HG02642 (cell line): ENCODE data around the gene CTNND2.
"Not testable (repeated sequence)": the region's sequence is repeated elsewhere in the genome, so short reads cannot be mapped to it uniquely, and the experiment has no call there.

Experiments
- ATAC-seq: cut with Tn5 transposase; IDR thresholded peaks from one replicate; pipeline ENCODE4 v1.9.1; 2021; ENCODE audit warnings: mild to moderate bottlenecking; ENCODE audit not compliant: unreplicated experiment, poor library complexity

The CTNND2 gene

DNA sequence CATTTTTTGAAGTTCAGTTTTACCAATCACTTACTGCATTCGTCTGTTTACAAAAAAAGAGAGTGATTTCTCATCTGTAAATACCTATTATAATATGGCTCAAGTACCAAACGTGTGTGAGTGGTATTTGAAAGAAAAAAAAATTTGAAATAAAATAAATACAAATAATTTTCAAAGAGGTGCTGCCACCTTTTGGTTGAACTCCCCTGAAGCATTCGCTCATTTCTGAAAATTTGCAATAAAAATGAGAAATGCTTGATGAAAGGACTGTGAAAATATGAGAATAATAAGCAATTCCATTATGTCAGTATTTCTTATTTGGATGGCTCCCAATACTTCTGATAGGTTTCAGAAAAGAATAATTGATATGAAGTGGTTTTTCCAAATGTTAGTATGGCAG is 409.9 kb downstream of the CTNND2 start:
- no peak for ATAC-seq

GRCh38 chr5:11491404-11492075 is 412.7 kb downstream of the CTNND2 start:
- ATAC-seq, result no peak

GRCh38 chr5:11483630-11484029 is 420.6 kb downstream of the CTNND2 start:
- no peak for ATAC-seq

DNA sequence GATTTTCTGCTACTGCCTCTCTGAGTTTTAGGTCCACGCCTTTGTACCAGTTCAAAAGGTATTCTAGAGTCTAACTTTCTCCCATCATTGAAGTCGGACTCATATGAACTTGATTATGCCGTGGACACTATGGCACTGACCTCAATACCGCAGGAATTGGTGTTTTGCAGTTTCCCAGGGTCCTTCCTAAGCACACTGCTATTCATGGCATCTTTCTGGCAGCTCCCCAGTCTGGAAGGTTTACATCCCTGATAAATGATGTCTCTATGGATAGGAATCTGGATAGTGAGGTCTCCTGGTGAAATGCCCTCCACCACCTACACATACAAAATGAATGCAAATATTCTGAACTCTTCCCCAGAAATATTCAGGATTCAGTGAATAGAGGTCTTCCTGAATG is 422.2 kb downstream of the CTNND2 start:
- ATAC-seq, result no peak

DNA sequence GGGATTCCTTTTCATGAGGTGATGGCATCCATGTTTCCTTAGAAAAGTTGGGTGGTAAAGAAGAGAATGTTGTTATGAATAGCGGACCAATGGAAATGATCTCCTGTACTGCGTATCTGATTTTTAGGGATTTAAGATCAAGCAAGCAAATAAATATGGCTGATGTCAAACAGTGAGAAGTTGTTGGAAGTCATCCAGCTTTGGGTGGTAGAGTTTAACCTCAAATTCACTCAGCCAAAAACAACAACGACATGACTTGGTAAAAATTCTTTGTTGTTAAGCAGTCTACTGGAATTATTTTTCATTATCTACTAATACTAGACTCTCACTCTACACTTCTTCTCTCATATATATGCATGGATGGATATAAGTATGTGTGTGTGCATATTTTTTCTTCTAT is 426.5 kb downstream of the CTNND2 start:
- no peak for ATAC-seq

DNA sequence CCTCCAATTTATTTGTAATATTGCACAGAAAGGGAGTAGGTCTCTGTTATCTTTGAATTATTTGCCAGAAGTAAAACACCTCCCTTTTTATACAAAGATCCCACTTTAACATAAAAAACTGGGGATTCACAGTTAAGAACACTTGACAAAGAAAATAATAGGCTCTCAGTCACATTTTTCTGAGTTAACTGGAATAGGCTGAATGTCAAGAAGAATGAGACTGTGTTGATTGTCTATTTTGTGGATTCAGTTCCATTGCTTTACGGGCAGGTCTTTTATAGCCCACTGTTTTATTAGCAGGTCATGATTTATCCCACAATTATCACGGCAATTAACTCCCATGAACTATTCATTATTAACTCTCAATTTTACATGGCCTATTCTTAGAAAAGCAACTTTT is 427.4 kb downstream of the CTNND2 start:
- ATAC-seq, result no peak

DNA sequence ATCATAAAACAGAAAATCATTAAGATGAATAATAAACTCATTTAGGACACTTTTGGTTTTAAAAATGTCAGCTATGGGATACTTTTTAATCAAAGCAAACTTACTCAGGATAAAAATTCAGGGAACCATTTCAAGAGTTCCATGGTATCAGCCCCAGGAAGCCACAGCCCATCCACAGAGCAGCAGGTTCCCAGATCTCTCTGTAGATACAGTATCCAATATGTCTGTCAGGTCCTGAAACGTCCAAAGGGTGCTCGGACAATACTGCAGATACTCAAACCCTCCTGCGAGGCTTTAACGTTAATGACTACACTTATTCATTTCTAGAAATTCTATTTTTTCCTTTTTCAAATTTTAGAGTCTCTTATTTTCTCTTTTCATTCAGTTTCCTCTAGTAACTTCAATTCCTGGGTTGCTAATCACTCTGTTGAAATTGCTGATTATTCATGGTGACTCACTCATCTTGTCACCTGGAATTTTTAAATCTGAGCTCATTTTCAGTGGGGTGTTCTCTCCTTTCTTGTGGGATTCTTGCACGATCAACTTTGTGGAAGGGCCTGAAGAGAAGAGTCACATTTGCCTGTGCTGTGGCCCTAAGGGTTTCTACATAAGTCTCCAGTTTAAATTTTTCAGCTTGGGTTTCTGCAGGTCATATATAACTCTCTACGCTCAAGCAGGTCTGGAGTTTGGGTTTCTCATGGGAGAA is 435.8 kb downstream of the CTNND2 start:
- no peak for ATAC-seq

- ATAC-seq, result no peak
Observed at GRCh38 chr5:11467588-11467987, 436.7 kb downstream of the CTNND2 start.

DNA sequence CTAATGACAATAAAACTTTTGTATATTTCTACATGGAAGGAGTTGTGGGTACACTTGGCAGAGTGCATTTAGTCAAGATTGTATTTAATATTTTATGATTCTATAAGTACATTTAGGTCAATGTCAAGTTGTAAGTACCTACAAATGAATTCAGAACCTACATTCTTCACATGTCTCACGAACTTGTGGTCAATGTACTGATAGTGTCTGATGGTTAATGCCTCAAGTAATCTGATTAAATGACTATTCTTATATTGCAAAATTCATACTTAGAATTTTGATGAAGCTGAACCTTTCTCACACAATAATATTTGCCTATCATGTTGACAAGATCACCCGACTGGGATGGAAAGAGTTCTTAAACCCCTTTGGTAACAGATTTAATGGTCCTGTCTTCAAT is 444.5 kb downstream of the CTNND2 start:
- no peak for ATAC-seq

DNA sequence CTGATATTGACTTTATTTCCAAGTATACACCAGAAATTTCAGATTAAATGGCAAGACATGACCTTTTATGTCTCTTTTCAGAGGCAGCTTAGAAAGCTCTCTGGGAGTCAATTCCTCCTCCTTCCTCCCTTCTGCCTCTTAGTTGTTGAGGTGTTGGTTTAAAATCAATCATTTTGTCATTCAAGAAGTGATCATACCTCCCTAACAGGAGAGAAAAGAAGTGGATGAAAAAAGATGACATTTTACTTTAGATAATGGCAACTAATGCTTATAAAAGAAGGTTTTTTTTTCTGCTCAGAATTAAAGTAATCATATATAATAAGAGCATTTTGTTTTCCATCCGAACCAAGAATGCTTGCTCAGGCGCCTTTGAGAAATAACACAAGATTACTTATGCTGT is 448.7 kb downstream of the CTNND2 start:
- ATAC-seq, result no peak

DNA sequence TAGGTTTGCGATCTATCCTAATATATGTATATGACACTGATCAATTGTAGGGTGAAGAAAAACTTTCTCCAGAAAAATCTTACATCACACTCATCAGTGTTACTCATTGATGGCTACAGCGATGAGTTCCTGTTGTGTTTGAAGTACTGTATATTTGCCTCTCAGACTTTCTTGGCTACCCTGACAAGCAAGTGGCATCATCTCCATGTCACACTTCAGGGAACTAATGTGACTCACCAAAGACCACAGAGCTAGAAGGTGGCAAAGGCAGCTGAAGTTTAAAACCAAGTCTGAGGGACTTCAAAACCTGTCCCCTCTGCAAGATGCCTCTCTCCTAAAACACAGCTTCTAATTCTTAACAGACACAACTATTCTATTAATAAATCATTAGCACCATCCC is 451.4 kb downstream of the CTNND2 start:
- ATAC-seq, result no peak

DNA sequence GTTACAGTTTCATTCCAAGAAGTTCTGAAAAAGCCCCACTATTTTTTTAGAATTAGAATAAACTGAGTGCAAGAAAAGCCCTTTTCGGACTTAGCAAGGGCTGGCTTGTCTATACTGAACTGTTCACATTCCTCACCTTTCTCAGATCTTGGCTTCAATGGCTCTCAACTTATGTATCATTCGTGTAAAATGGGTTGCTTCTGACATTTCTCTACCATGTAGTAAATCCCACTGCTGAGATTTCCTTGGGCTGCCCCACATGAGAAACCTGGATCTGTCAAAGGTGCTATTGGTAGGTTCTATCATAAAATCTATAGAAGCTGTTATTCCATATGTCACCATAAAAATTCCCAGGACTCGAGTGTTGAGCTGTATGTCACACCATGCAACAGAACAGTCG is 454.3 kb downstream of the CTNND2 start:
- ATAC-seq, result no peak

- ATAC-seq, result no peak
Observed at GRCh38 chr5:11449217-11449616, 455.0 kb downstream of the CTNND2 start.

GRCh38 chr5:11443831-11444230 is 460.4 kb downstream of the CTNND2 start:
- no peak for ATAC-seq

DNA sequence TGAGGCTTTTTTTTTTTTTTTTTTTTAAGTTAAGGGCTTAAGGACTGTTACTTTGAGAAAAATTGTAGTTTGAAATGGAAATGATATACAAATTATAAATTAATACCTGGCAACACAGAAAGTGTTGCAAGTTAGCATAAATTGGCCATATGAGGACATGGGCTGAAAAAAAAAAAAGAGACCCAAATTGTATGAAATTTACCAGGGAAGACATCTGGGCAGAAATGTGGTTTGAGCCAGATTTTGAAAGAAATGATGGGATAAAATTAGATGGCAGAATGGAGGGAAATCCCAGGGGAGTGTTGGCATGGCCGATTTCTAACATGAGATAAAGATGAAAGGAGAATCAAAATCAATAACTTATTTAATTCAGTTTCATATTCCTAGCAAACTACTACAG is 472.1 kb downstream of the CTNND2 start:
- ATAC-seq, result no peak

- ATAC-seq, result no peak
Observed at GRCh38 chr5:11429254-11429653, 475.0 kb downstream of the CTNND2 start.

DNA sequence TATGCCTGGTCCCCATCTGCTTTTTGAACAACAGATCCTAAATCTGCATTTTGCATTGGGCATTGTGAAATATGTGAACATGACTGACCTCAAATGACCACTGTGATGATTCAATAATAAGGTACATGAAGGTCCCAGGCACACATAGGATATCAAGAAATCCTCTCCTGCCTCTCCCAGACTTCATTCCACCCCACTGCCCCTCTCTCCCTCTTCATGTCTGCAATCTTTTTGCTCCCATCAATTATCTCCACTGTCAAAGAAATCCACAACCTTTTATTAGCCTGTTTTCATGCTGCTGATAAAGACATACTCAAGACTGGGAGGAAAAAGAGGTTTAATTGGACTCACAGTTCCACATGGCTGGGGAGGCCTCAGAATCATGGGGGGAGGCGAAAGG is 476.7 kb downstream of the CTNND2 start:
- no peak for ATAC-seq

DNA sequence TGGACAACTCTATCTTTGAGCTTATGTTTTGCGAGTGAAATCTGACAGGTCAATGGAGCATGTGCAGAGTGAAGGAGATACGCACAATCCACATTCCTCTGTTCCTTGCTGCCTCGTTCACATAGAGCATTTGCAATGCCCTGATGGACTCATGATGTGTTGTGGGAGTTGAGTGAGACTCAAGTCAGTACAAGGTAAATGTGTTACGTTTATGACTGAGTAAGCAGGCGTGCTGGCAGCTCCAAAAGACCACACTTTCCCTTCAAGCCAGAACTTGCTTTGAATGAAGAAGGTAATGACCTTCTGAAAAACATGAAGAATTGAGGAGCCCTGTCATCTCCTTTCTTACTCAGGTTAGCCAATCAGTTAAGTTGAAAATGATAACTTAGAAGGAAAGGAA is 477.8 kb downstream of the CTNND2 start:
- no peak for ATAC-seq

DNA sequence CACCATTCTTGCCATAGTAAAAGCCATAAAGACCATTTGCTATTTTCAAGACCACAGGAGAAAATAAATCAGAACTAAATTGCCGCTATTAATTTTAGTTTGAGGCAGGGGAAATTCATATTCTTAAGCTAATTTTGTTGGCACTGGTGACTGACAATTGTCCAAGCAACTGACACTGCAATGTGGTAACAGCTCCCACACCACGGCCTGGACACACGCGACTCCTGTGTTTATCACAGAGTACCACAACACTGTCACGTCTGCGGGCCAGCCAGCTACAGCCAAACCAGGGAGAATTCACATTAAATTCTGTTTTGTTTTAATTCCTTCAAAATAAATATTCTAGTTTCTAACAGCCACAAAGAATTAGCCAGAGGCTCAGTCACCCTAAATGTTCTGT is 481.9 kb downstream of the CTNND2 start:
- no peak for ATAC-seq

- ATAC-seq, result no peak
Observed at GRCh38 chr5:11420969-11421368, 483.3 kb downstream of the CTNND2 start.

GRCh38 chr5:11415751-11416150 is 488.5 kb downstream of the CTNND2 start:
- ATAC-seq, result no peak

GRCh38 chr5:11414732-11415131 is 489.5 kb downstream of the CTNND2 start:
- not testable (repeated sequence) for ATAC-seq
